Mesenchymal stem cell (in vitro differentiated cells and primary cell): ENCODE data around the gene SLN.

ENCODE experiments used
- DNase-seq: peaks from one replicate; pipeline ENCODE4 v3.0.0-alpha.2; 2013
- H2AFZ ChIP-seq: one replicate; pipeline ENCODE4 v1.6.1; 2013; ENCODE audit warnings: low read depth, mild to moderate bottlenecking, control low read depth, inconsistent platforms, low read length, moderate library complexity
- H2AK5ac ChIP-seq: 2 replicates; pipeline ENCODE4 v1.6.1; 2013; ENCODE audit warnings: low read length, moderate library complexity, mild to moderate bottlenecking, inconsistent platforms; ENCODE audit not compliant: severe bottlenecking
- H2BK120ac ChIP-seq: one replicate; pipeline ENCODE4 v1.6.1; 2013; ENCODE audit warnings: low read depth, mild to moderate bottlenecking, inconsistent platforms, low read length, moderate library complexity
- H2BK12ac ChIP-seq, 2 experiments: one replicate each; pipeline ENCODE4 v1.6.1; 2013; ENCODE audit warnings: inconsistent platforms in 2 of 2, low read length in 2 of 2, mild to moderate bottlenecking in 2 of 2, moderate library complexity in 2 of 2, control low read depth in 1 of 2
- H2BK15ac ChIP-seq: one replicate; pipeline ENCODE4 v1.6.1; 2013; ENCODE audit warnings: mild to moderate bottlenecking, low read depth, inconsistent platforms; ENCODE audit not compliant: poor library complexity, severe bottlenecking
- H2BK5ac ChIP-seq: 2 replicates; pipeline ENCODE4 v1.6.1; 2013; ENCODE audit warnings: low read depth, mild to moderate bottlenecking, low read length, control low read depth, inconsistent platforms; ENCODE audit not compliant: poor library complexity, severe bottlenecking
- H3K14ac ChIP-seq, 2 experiments: one replicate each; pipeline ENCODE4 v1.6.1; 2013; ENCODE audit warnings: inconsistent platforms in 2 of 2, low read length in 2 of 2, control low read depth in 1 of 2, mild to moderate bottlenecking in 1 of 2, moderate library complexity in 1 of 2
- H3K18ac ChIP-seq, 2 experiments: one replicate each; pipeline ENCODE4 v1.6.1; 2013; ENCODE audit warnings: inconsistent platforms in 2 of 2, low read length in 2 of 2, control low read depth in 1 of 2, low read depth in 1 of 2, mild to moderate bottlenecking in 1 of 2
- H3K23ac ChIP-seq, 2 experiments: one replicate each; pipeline ENCODE4 v1.6.1; 2013; ENCODE audit warnings: inconsistent platforms in 2 of 2, low read length in 2 of 2, mild to moderate bottlenecking in 2 of 2, moderate library complexity in 2 of 2, control low read depth in 1 of 2
- H3K27ac ChIP-seq: 2 replicates; pipeline ENCODE4 v1.5.1; 2013; ENCODE audit warnings: mild to moderate bottlenecking, moderate library complexity, low read length, control low read depth, inconsistent platforms; ENCODE audit not compliant: poor library complexity, severe bottlenecking
- H3K27me3 ChIP-seq, 2 experiments: 2 replicates each; pipeline versions ENCODE4 v1.6.1 to v1.7.0; 2013; ENCODE audit warnings: low read length in 2 of 2, mild to moderate bottlenecking in 2 of 2, moderate library complexity in 2 of 2, control low read depth in 1 of 2, inconsistent platforms in 1 of 2; ENCODE audit not compliant: control insufficient read depth in 1 of 2, insufficient read depth in 1 of 2
- H3K36me3 ChIP-seq, 2 experiments: 2 replicates each; pipeline versions ENCODE4 v1.6.1 to v1.7.0; 2013; ENCODE audit warnings: low read length in 2 of 2, control low read depth in 1 of 2, inconsistent platforms in 1 of 2, low read depth in 1 of 2, mild to moderate bottlenecking in 1 of 2; ENCODE audit not compliant: insufficient read depth in 2 of 2, control insufficient read depth in 1 of 2
- H3K4ac ChIP-seq, 2 experiments: one replicate each; pipeline ENCODE4 v1.6.1; 2013; ENCODE audit warnings: inconsistent platforms in 2 of 2, low read length in 2 of 2, mild to moderate bottlenecking in 2 of 2, moderate library complexity in 2 of 2, control low read depth in 1 of 2, low read depth in 1 of 2
- H3K4me1 ChIP-seq: 2 replicates; pipeline ENCODE4 v1.6.1; 2013; ENCODE audit warnings: low read depth, low read length, control low read depth; ENCODE audit not compliant: control insufficient read depth, insufficient read depth
- H3K4me2 ChIP-seq: 2 replicates; pipeline ENCODE4 v1.6.1; 2013; ENCODE audit warnings: low read length, mild to moderate bottlenecking, inconsistent platforms; ENCODE audit not compliant: poor library complexity, severe bottlenecking
- H3K4me3 ChIP-seq, 2 experiments: 2 replicates each; pipeline versions ENCODE4 v1.5.1 to v1.7.0; 2013; ENCODE audit warnings: low read length in 2 of 2, mild to moderate bottlenecking in 2 of 2, control low read depth in 1 of 2, low read depth in 1 of 2; ENCODE audit not compliant: insufficient read depth in 1 of 2
- H3K79me1 ChIP-seq: replicated peaks from 2 replicates; pipeline ENCODE4 v1.6.1; 2013; ENCODE audit warnings: mild to moderate bottlenecking, control low read depth, low read length, inconsistent platforms; ENCODE audit not compliant: poor library complexity, severe bottlenecking
- H3K9ac ChIP-seq: 2 replicates; pipeline ENCODE4 v1.7.0; 2013; ENCODE audit warnings: mild to moderate bottlenecking, low read length, moderate library complexity
- H3K9me3 ChIP-seq: 2 replicates; pipeline ENCODE4 v1.7.0; 2013; ENCODE audit warnings: mild to moderate bottlenecking, low read length; ENCODE audit not compliant: control insufficient read depth
- H4K8ac ChIP-seq: one replicate; pipeline ENCODE4 v1.6.1; 2013; ENCODE audit warnings: inconsistent platforms, mild to moderate bottlenecking, low read length, moderate library complexity
- H4K91ac ChIP-seq: one replicate; pipeline ENCODE4 v1.6.1; 2013; ENCODE audit warnings: mild to moderate bottlenecking, low read length, inconsistent platforms
- WGBS: methylation state at CpG from one replicate; pipeline ENCODE4 v1.1.7; 2013; ENCODE audit warnings: mixed read lengths; 5-methylcytosine and 5-hydroxymethylcytosine counted together

Gene SLN

GRCh38 chr11:107702109-107702660, 9.7 kb downstream of the SLN start:
- peaks cover 0 to 11% of the 10 kb centered on the region in 2 experiments for H3K27me3 ChIP-seq
- no peak overlapping the region for H3K4me3 ChIP-seq
- peak; percentile 12 for DNase-seq
- H3K4me2 ChIP-seq, result no peak overlapping the region
- 79% methylated on average over 6 of the region's 7 CpGs for WGBS
- H3K14ac ChIP-seq, result no peak overlapping the region
- no peak overlapping the region for H2BK120ac ChIP-seq
- H3K79me1 ChIP-seq, result no peaks in the 10 kb centered on the region
- H3K9ac ChIP-seq, result no peak overlapping the region
- no peak overlapping the region for H3K23ac ChIP-seq
- H2AK5ac ChIP-seq, result no peak overlapping the region
- H2BK12ac ChIP-seq, result peak overlapping the region in 1 of 2 experiments; percentile 18
- no peak overlapping the region for H3K18ac ChIP-seq
- H2AFZ ChIP-seq, result no peak overlapping the region
- peak overlapping the region in 1 of 2 experiments; percentile 37 for H3K4ac ChIP-seq
- no peaks in the 10 kb centered on the region for H3K36me3 ChIP-seq
- no peak overlapping the region for H4K91ac ChIP-seq
- H3K27ac ChIP-seq, result no peak overlapping the region
- H3K4me1 ChIP-seq, result no peaks in the 10 kb centered on the region
- no peak overlapping the region for H2BK15ac ChIP-seq
- no peak overlapping the region for H2BK5ac ChIP-seq
- peak overlapping the region; percentile 16 for H4K8ac ChIP-seq
- H3K9me3 ChIP-seq, result no peaks in the 10 kb centered on the region

- H3K4me1 ChIP-seq, result no peaks in the 10 kb centered on the region
- H3K79me1 ChIP-seq, result no peaks in the 10 kb centered on the region
- H3K4ac ChIP-seq, result no peak overlapping the region
- H3K18ac ChIP-seq, result no peak overlapping the region
- no peak for DNase-seq
- peak overlapping the region; percentile 3 for H3K9ac ChIP-seq
- peaks cover 0 to 11% of the 10 kb centered on the region in 2 experiments for H3K27me3 ChIP-seq
- H2AK5ac ChIP-seq, result no peak overlapping the region
- 96% methylated on average over 15 of the region's 15 CpGs for WGBS
- H2AFZ ChIP-seq, result no peak overlapping the region
- no peaks in the 10 kb centered on the region for H3K9me3 ChIP-seq
- H3K4me2 ChIP-seq, result no peak overlapping the region
- no peak overlapping the region for H4K91ac ChIP-seq
- no peak overlapping the region for H3K14ac ChIP-seq
- H3K4me3 ChIP-seq, result no peak overlapping the region
- H3K23ac ChIP-seq, result no peak overlapping the region
- H2BK120ac ChIP-seq, result no peak overlapping the region
- no peaks in the 10 kb centered on the region for H3K36me3 ChIP-seq
- H3K27ac ChIP-seq, result no peak overlapping the region
- H2BK12ac ChIP-seq, result peak overlapping the region in 1 of 2 experiments; percentile 31
- no peak overlapping the region for H4K8ac ChIP-seq
- H2BK15ac ChIP-seq, result no peak overlapping the region
- H2BK5ac ChIP-seq, result no peak overlapping the region
Observed at GRCh38 chr11:107699371-107700285, 12.2 kb downstream of the SLN start.

GRCh38 chr11:107697291-107697690, 14.6 kb downstream of the SLN start:
- Histone ChIP-seq H3K79me1 (no peaks in the 10 kb centered on the region), H2BK15ac (no peak overlapping the region), H2AK5ac (no peak overlapping the region), H3K23ac (no peak overlapping the region), H3K14ac (no peak overlapping the region), H4K8ac (no peak overlapping the region), H3K27me3 (peaks cover 0 to 9% of the 10 kb centered on the region in 2 experiments), H4K91ac (no peak overlapping the region), H2AFZ (no peak overlapping the region), H2BK5ac (no peak overlapping the region), H3K36me3 (no peaks in the 10 kb centered on the region), H2BK12ac (peak overlapping the region in 1 of 2 experiments; percentile 18), H3K4me1 (no peaks in the 10 kb centered on the region), H3K4me2 (no peak overlapping the region), H3K27ac (no peak overlapping the region), H2BK120ac (no peak overlapping the region), H3K18ac (no peak overlapping the region), H3K4ac (no peak overlapping the region), H3K9ac (no peak overlapping the region), H3K4me3 (no peak overlapping the region), H3K9me3 (peaks cover 4% of the 10 kb centered on the region)
- 78% methylated on average over 6 of the region's 6 CpGs for WGBS
- no peak for DNase-seq

- H3K18ac ChIP-seq, result no peak overlapping the region
- H3K79me1 ChIP-seq, result no peaks in the 10 kb centered on the region
- H4K8ac ChIP-seq, result no peak overlapping the region
- no peak overlapping the region for H2AFZ ChIP-seq
- peak; percentile 97 for DNase-seq
- no peak overlapping the region for H2BK12ac ChIP-seq
- H2AK5ac ChIP-seq, result no peak overlapping the region
- no peak overlapping the region for H3K4ac ChIP-seq
- no peak overlapping the region for H2BK120ac ChIP-seq
- no peaks in the 10 kb centered on the region for H3K36me3 ChIP-seq
- H3K27ac ChIP-seq, result peak overlapping the region; percentile 15
- H3K27me3 ChIP-seq, result peaks cover 0 to 13% of the 10 kb centered on the region in 2 experiments
- H3K14ac ChIP-seq, result no peak overlapping the region
- no peak overlapping the region for H2BK5ac ChIP-seq
- no peaks in the 10 kb centered on the region for H3K4me1 ChIP-seq
- peaks cover 6% of the 10 kb centered on the region for H3K9me3 ChIP-seq
- no peak overlapping the region for H3K4me2 ChIP-seq
- no peak overlapping the region for H2BK15ac ChIP-seq
- no peak overlapping the region for H4K91ac ChIP-seq
- peak overlapping the region; percentile 63 for H3K9ac ChIP-seq
- 0% methylated on average over 1 of the region's 1 CpG for WGBS
- H3K23ac ChIP-seq, result no peak overlapping the region
- H3K4me3 ChIP-seq, result no peak overlapping the region
Observed at GRCh38 chr11:107696140-107696539, 15.7 kb downstream of the SLN start.
